DND-41 (cell line): ENCODE results near the gene ADRB2.

Source experiments
- ATAC-seq: fragments of 200-7000 bp; cut with Tn5 transposase; 3 replicates; pipeline ENCODE4 v1.9.1; 2021; ENCODE audit warnings: low read depth; ENCODE audit not compliant: insufficient read depth
- DNase-seq: peaks from one replicate; pipeline ENCODE4 v3.0.0-alpha.2; 2020
- H2AFZ ChIP-seq: 2 replicates; pipeline ENCODE4 v1.6.0; 2012; ENCODE audit warnings: low read depth, low read length
- H3K27ac ChIP-seq: 2 replicates; pipeline ENCODE4 v1.5.1; 2012; ENCODE audit warnings: low read length, inconsistent platforms
- H3K27me3 ChIP-seq: fragments of 200-600 bp; sonication (generic); 2 replicates; pipeline ENCODE4 v1.6.0; 2012; ENCODE audit warnings: low read length, mild to moderate bottlenecking, inconsistent platforms; ENCODE audit not compliant: insufficient read depth, poor library complexity
- H3K36me3 ChIP-seq: 2 replicates; pipeline ENCODE4 v1.5.1; 2012; ENCODE audit warnings: low read length, inconsistent platforms; ENCODE audit not compliant: insufficient read depth
- H3K4me1 ChIP-seq: 2 replicates; pipeline ENCODE4 v1.5.1; 2012; ENCODE audit warnings: mild to moderate bottlenecking, low read length; ENCODE audit not compliant: insufficient read depth
- H3K4me2 ChIP-seq: 2 replicates; pipeline ENCODE4 v1.6.0; 2012; ENCODE audit warnings: mild to moderate bottlenecking, moderate library complexity, low read length, inconsistent platforms; ENCODE audit not compliant: insufficient read depth
- H3K4me3 ChIP-seq, 2 experiments: fragments of 200-600 bp in 1 of 2; shearing (Covaris generic) in 1 of 2; 2 replicates each; pipeline ENCODE4 v1.5.1; 2012 to 2016; ENCODE audit warnings: inconsistent platforms in 2 of 2, low read length in 2 of 2, mild to moderate bottlenecking in 2 of 2, low read depth in 1 of 2, moderate library complexity in 1 of 2
- H3K79me2 ChIP-seq: 2 replicates; pipeline ENCODE4 v1.6.0; 2012; ENCODE audit warnings: low read length, inconsistent platforms; ENCODE audit not compliant: insufficient read depth
- H3K9ac ChIP-seq: 2 replicates; pipeline ENCODE4 v1.6.0; 2012; ENCODE audit warnings: low read depth, mild to moderate bottlenecking, inconsistent platforms, low read length, moderate library complexity
- H3K9me3 ChIP-seq: 2 replicates; pipeline ENCODE4 v1.5.1; 2012; ENCODE audit warnings: low read length, moderate library complexity, mild to moderate bottlenecking, inconsistent platforms; ENCODE audit not compliant: insufficient read depth, severe bottlenecking
- H4K20me1 ChIP-seq: 2 replicates; pipeline ENCODE4 v1.6.0; 2012; ENCODE audit warnings: low read length; ENCODE audit not compliant: insufficient read depth
- EZH2 ChIP-seq: IDR thresholded peaks from 3 replicates; pipeline ENCODE4 v1.6.1; 2012; ENCODE audit warnings: borderline replicate concordance, low read depth, mild to moderate bottlenecking, moderate library complexity, low read length, inconsistent platforms; ENCODE audit not compliant: severe bottlenecking
- TF ChIP-seq, protein P1 (sequence below): IDR thresholded peaks from 2 replicates; pipeline ENCODE4 v1.5.1; 2012; ENCODE audit warnings: borderline replicate concordance, low read length, moderate library complexity, mild to moderate bottlenecking; ENCODE audit not compliant: poor library complexity, severe bottlenecking; ENCODE audit errors: extremely low read depth

Gene ADRB2

GRCh38 chr5:148808864-148809642 lies 17.4 kb upstream of the ADRB2 start:
- peaks cover 6% of the 10 kb centered on the region for H3K27me3 ChIP-seq
- no peaks in the 10 kb centered on the region for H3K79me2 ChIP-seq
- H3K4me1 ChIP-seq, result no peaks in the 10 kb centered on the region
- no peak overlapping the region for H2AFZ ChIP-seq
- H3K27ac ChIP-seq, result no peak overlapping the region
- DNase-seq (no peak), ATAC-seq (no peak)
- H3K9me3 ChIP-seq, result no peaks in the 10 kb centered on the region
- no peak for TF ChIP-seq EZH2
- TF ChIP-seq, protein P1, sequence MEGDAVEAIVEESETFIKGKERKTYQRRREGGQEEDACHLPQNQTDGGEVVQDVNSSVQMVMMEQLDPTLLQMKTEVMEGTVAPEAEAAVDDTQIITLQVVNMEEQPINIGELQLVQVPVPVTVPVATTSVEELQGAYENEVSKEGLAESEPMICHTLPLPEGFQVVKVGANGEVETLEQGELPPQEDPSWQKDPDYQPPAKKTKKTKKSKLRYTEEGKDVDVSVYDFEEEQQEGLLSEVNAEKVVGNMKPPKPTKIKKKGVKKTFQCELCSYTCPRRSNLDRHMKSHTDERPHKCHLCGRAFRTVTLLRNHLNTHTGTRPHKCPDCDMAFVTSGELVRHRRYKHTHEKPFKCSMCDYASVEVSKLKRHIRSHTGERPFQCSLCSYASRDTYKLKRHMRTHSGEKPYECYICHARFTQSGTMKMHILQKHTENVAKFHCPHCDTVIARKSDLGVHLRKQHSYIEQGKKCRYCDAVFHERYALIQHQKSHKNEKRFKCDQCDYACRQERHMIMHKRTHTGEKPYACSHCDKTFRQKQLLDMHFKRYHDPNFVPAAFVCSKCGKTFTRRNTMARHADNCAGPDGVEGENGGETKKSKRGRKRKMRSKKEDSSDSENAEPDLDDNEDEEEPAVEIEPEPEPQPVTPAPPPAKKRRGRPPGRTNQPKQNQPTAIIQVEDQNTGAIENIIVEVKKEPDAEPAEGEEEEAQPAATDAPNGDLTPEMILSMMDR, result no peak
- no peak overlapping the region for H3K4me3 ChIP-seq
- no peaks in the 10 kb centered on the region for H4K20me1 ChIP-seq
- H3K4me2 ChIP-seq, result no peak overlapping the region
- H3K36me3 ChIP-seq, result no peaks in the 10 kb centered on the region
- H3K9ac ChIP-seq, result no peak overlapping the region

DNA sequence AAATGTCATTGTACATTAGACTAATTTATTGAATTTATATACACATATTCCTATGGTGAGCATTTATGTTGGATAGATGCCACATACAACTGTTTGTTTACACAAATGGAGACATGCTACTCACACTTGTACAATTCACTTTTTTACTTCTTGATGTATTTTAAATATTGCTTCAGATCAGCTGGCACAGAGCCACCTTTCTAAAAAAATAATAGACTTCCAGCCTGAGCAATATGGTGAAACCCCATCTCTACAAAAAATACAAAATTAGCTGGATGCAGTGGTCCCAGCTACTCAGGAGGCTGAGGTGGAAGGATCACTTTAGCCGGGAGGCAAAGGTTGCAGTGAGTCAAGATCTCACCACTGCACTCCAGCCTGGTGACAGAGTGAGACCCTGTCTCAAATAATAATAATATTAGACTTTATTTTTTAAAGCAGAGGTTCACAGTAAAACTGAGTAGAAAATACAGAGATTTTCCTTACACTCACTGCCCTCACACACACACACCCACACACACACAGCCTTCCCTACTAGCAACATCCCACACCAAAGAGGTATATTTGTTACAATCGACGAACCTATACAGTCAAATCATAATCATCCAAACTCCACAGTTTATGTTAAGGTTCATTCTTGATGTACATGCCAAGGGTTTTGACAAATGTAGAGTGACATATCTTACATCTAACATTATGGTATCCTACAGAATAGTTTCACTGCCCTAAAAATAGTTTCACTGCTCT lies 16.5 kb upstream of the ADRB2 start:
- H3K9me3 ChIP-seq, result no peaks in the 10 kb centered on the region
- H3K27ac ChIP-seq, result no peak overlapping the region
- no peak for ATAC-seq
- peaks cover 6% of the 10 kb centered on the region for H3K27me3 ChIP-seq
- no peaks in the 10 kb centered on the region for H4K20me1 ChIP-seq
- H3K4me2 ChIP-seq, result no peak overlapping the region
- no peak for DNase-seq
- no peak overlapping the region for H3K9ac ChIP-seq
- H3K4me1 ChIP-seq, result no peaks in the 10 kb centered on the region
- TF ChIP-seq EZH2, result no peak
- TF ChIP-seq, protein P1, result no peak
- H2AFZ ChIP-seq, result no peak overlapping the region
- no peaks in the 10 kb centered on the region for H3K79me2 ChIP-seq
- H3K36me3 ChIP-seq, result no peaks in the 10 kb centered on the region
- H3K4me3 ChIP-seq, result no peak overlapping the region

DNA sequence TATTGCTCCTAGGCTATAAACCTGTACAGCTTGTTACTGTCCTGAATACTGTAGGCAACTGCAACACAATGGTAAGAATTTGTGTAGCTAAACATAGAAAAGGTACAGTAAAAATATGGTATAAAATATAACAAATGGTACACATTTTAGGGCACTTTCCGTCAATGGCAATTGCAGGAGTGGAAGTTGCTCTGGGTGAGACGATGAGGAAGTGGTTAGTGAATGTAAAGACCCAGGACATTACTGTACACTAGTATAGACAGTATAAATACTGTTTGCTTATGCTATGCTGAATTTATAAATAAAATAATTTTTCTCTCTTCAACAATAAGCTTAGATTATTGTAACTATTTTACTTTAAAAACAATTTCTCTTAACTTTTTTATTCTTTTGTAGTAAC lies 15.6 kb upstream of the ADRB2 start:
- DNase-seq (no peak), ATAC-seq (no peak)
- no peak overlapping the region for H3K9ac ChIP-seq
- no peaks in the 10 kb centered on the region for H4K20me1 ChIP-seq
- H3K4me3 ChIP-seq, result no peak overlapping the region
- H3K4me1 ChIP-seq, result no peaks in the 10 kb centered on the region
- H3K4me2 ChIP-seq, result no peak overlapping the region
- peaks cover 6% of the 10 kb centered on the region for H3K27me3 ChIP-seq
- no peaks in the 10 kb centered on the region for H3K9me3 ChIP-seq
- H3K36me3 ChIP-seq, result no peaks in the 10 kb centered on the region
- TF ChIP-seq, protein P1, result no peak
- no peak for TF ChIP-seq EZH2
- H3K27ac ChIP-seq, result no peak overlapping the region
- H3K79me2 ChIP-seq, result no peaks in the 10 kb centered on the region
- no peak overlapping the region for H2AFZ ChIP-seq
